ENCODE measurements around the gene ABLIM2. TPM values are rescaled to one million over a fixed set of nuclear protein-coding genes. Genes with fewer than 3 reads are reported as not detected.

The ABLIM2 gene
- total RNA-seq, 2 experiments from 2014 or later = 0.76 TPM; not detected in 1

DNA sequence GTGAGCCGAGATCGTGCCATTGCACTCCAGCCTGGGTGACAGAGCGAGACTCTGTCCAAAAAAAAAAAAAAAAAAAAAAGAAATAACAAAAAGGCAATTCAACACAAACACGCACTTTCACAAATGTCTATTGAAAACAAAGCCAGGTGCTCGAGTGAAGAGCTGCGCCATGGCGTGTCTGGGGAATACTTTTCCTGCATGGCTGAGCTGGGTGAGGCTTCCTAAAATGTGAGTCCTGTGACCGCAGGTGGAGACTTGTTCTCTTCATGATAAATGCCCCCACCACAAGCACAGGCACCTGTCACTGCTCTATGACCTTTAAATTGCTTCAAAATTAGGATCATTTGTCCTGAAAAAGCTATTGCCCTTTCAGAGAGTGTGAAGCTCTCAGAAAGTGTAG, 4.0 kb upstream of the ABLIM2 start:
- H3K4me2 ChIP-seq (ENCODE audit: low read length) = peak overlapping the region; percentile 79
- H3K79me2 ChIP-seq (ENCODE audit: insufficient read depth, low read depth, low read length) = no peaks in the 10 kb centered on the region
- H3K9me2 ChIP-seq (ENCODE audit: insufficient read depth, low read length) = no peaks in the 10 kb centered on the region
- peak; percentile 91 for DNase-seq (ENCODE audit: low spot score)
- no peaks in the 10 kb centered on the region for H3K36me3 ChIP-seq (ENCODE audit: insufficient read depth, low read length)
- intact Hi-C loops (cut with micrococcal nuclease; ENCODE audit: unreplicated experiment) = loop anchor here (2.0 kb wide), 2 partner anchors 32 to 38 kb away; no protein-coding TSS in a partner anchor
- no TSS peak for BruUV-seq (replicated peaks)
- peak overlapping the region; percentile 33 for H3K4me3 ChIP-seq (ENCODE audit: low read depth, low read length, poor library complexity, severe bottlenecking)
- CTCF ChIA-PET (ENCODE audit: unreplicated experiment) = no interaction called here
- H2AFZ ChIP-seq (ENCODE audit: low read length) = no peak overlapping the region
- TF ChIP-seq EZH2phosphoT487 (IDR thresholded peaks at IDR 0.05; ENCODE audit: borderline replicate concordance, low read depth, low read length) = no peak
- TF ChIP-seq, protein P1, sequence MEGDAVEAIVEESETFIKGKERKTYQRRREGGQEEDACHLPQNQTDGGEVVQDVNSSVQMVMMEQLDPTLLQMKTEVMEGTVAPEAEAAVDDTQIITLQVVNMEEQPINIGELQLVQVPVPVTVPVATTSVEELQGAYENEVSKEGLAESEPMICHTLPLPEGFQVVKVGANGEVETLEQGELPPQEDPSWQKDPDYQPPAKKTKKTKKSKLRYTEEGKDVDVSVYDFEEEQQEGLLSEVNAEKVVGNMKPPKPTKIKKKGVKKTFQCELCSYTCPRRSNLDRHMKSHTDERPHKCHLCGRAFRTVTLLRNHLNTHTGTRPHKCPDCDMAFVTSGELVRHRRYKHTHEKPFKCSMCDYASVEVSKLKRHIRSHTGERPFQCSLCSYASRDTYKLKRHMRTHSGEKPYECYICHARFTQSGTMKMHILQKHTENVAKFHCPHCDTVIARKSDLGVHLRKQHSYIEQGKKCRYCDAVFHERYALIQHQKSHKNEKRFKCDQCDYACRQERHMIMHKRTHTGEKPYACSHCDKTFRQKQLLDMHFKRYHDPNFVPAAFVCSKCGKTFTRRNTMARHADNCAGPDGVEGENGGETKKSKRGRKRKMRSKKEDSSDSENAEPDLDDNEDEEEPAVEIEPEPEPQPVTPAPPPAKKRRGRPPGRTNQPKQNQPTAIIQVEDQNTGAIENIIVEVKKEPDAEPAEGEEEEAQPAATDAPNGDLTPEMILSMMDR (conservative IDR thresholded peaks at IDR 0.05; ENCODE audit: low read length) = no peak
- H3K27ac ChIP-seq (ENCODE audit: low read depth, low read length, poor library complexity, severe bottlenecking) = peak overlapping the region; percentile 70
- H4K20me1 ChIP-seq (ENCODE audit: insufficient read depth, low read length) = no peaks in the 10 kb centered on the region
- POLR2A ChIA-PET = interaction anchor here (0.6 to 0.7 kb wide), 6 partner anchors 32 to 1649 kb away, joined by 3 to 5 read pairs (median 4); no protein-coding TSS in a partner anchor
- H3K9me3 ChIP-seq (ENCODE audit: low read length) = no peaks in the 10 kb centered on the region
- H3K4me1 ChIP-seq (ENCODE audit: insufficient read depth, low read length, poor library complexity, severe bottlenecking) = peaks cover 42% of the 10 kb centered on the region

DNA sequence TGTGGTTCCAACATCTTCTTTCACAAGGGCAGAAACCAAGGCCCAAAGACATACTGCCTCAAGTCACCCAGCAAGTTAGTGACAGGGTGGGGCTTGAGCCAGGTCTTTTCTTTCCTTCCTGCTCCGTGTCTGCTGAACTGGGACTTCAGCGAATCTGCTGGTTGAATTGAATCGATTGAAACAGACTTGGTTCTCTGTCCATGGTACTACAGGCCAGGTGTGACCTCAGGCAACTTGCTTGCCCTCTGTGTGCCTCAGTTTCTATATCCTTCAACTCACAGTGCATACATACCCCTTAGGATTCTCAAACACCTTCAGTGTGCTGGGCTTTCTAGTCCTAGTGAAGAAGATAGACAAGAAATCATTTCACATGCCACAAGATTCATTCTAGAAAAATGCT, 2.0 kb upstream of the ABLIM2 start:
- intact Hi-C loops (cut with micrococcal nuclease; ENCODE audit: unreplicated experiment) = no loop called here
- Histone ChIP-seq H3K9me3 (ENCODE audit: low read length) (no peaks in the 10 kb centered on the region), H3K9me2 (ENCODE audit: insufficient read depth, low read length) (no peaks in the 10 kb centered on the region), H3K4me1 (ENCODE audit: insufficient read depth, low read length, poor library complexity, severe bottlenecking) (peaks cover 42% of the 10 kb centered on the region), H3K4me2 (ENCODE audit: low read length) (no peak overlapping the region), H3K79me2 (ENCODE audit: insufficient read depth, low read depth, low read length) (no peaks in the 10 kb centered on the region), H2AFZ (ENCODE audit: low read length) (no peak overlapping the region), H4K20me1 (ENCODE audit: insufficient read depth, low read length) (no peaks in the 10 kb centered on the region), H3K36me3 (ENCODE audit: insufficient read depth, low read length) (no peaks in the 10 kb centered on the region), H3K4me3 (ENCODE audit: low read depth, low read length, poor library complexity, severe bottlenecking) (no peak overlapping the region), H3K27ac (ENCODE audit: low read depth, low read length, poor library complexity, severe bottlenecking) (no peak overlapping the region)
- TF ChIP-seq, protein P1 (conservative IDR thresholded peaks at IDR 0.05; ENCODE audit: low read length) = no peak
- no peak for TF ChIP-seq EZH2phosphoT487 (IDR thresholded peaks at IDR 0.05; ENCODE audit: borderline replicate concordance, low read depth, low read length)
- no TSS peak for BruUV-seq (replicated peaks)
- CTCF ChIA-PET (ENCODE audit: unreplicated experiment) = no interaction called here
- POLR2A ChIA-PET = no interaction called here
- no peak for DNase-seq (ENCODE audit: low spot score)

DNA sequence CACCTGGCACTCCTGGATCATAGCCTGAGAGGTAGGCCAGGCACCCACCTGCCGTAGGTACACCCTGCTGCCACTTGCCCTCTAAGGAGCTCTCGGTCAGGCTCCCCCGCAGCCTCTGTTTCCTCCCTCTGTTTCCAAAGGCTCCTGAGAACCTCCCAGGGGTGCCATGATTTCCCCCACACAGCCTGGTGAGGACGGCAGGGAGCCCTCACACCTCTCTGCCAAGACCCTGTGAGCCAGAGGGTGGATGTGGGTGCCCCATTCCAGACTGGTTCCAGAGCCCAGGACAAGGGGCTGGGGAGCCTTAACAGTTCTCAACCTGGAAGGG, 1.6 kb upstream of the ABLIM2 start:
- ChIA-PET CTCF (ENCODE audit: unreplicated experiment) (no interaction called here), POLR2A (interaction anchor here (1.2 kb wide), 1 partner anchor 38 kb away, joined by 4 read pairs; no protein-coding TSS in a partner anchor)
- intact Hi-C loops (cut with micrococcal nuclease; ENCODE audit: unreplicated experiment) = no loop called here
- H3K36me3 ChIP-seq (ENCODE audit: insufficient read depth, low read length) = no peaks in the 10 kb centered on the region
- no TSS peak for BruUV-seq (replicated peaks)
- no peak overlapping the region for H2AFZ ChIP-seq (ENCODE audit: low read length)
- no peak overlapping the region for H3K4me3 ChIP-seq (ENCODE audit: low read depth, low read length, poor library complexity, severe bottlenecking)
- no peak overlapping the region for H3K4me2 ChIP-seq (ENCODE audit: low read length)
- TF ChIP-seq EZH2phosphoT487 (IDR thresholded peaks at IDR 0.05; ENCODE audit: borderline replicate concordance, low read depth, low read length) = no peak
- TF ChIP-seq, protein P1 (conservative IDR thresholded peaks at IDR 0.05; ENCODE audit: low read length) = no peak
- H4K20me1 ChIP-seq (ENCODE audit: insufficient read depth, low read length) = no peaks in the 10 kb centered on the region
- H3K9me3 ChIP-seq (ENCODE audit: low read length) = no peaks in the 10 kb centered on the region
- no peaks in the 10 kb centered on the region for H3K79me2 ChIP-seq (ENCODE audit: insufficient read depth, low read depth, low read length)
- H3K9me2 ChIP-seq (ENCODE audit: insufficient read depth, low read length) = no peaks in the 10 kb centered on the region
- H3K27ac ChIP-seq (ENCODE audit: low read depth, low read length, poor library complexity, severe bottlenecking) = no peak overlapping the region
- no peak for DNase-seq (ENCODE audit: low spot score)
- H3K4me1 ChIP-seq (ENCODE audit: insufficient read depth, low read length, poor library complexity, severe bottlenecking) = peaks cover 42% of the 10 kb centered on the region
